K562 (cell line): ENCODE results near the gene ATE1. TPM values are rescaled to one million over a fixed set of nuclear protein-coding genes. Genes with fewer than 3 reads are reported as not detected.

Experiments
- ATAC-seq: fragments of 200-7000 bp; cut with Tn5 transposase; 3 replicates; pipeline ENCODE4 v1.9.1; 2020; ENCODE audit warnings: moderate library complexity
- BruUV-seq: library from RNA; stranded (reverse); fragments of 400-500 nt; replicated peaks from 2 replicates; lab custom pipeline; 2021; lab: Mats Ljungman, UMichigan
- CTCF ChIA-PET: fragments of 300-600 bp; formaldehyde crosslinking; extraction: SDS; loops from one replicate; lab custom pipeline; 2021; ENCODE audit warnings: low intra/inter-chr PET ratio; lab: Yijun Ruan, JAX
- POLR2A ChIA-PET: fragments of 300-600, 350-650 bp; sonication (Branson Sonifier 250); formaldehyde crosslinking; extraction: SDS; loops from one replicate; lab custom pipeline; 2021; ENCODE audit warnings: antibody characterized with exemption, inconsistent platforms; lab: Yijun Ruan, JAX
- DNase-seq, 4 experiments: peaks; one replicate each; pipeline versions ENCODE4 v3.0.0 to v3.0.0-alpha.2; 2011 to 2018; ENCODE audit warnings: low spot score in 3 of 4, mixed read lengths in 3 of 4; ENCODE audit errors: extremely low read depth in 1 of 4
- FAIRE-seq: peaks from 2 replicates; lab custom pipeline; 2011; peaks lifted over from hg19 to GRCh38; lab: Jason Lieb, UNC
- H2AFZ ChIP-seq: 2 replicates; pipeline ENCODE4 v1.6.0; 2011; ENCODE audit warnings: low read depth, low read length, control low read depth, inconsistent platforms
- H3K27ac ChIP-seq: fragments of 200-600 bp; 3 replicates; pipeline ENCODE4 v1.8.0; 2011; ENCODE audit warnings: low read depth, mild to moderate bottlenecking, control low read depth, inconsistent platforms, low read length, moderate library complexity, mixed read lengths; ENCODE audit errors: extremely low read depth
- H3K27me3 ChIP-seq, 2 experiments: fragments of 300-600 bp in 1 of 2; 2 replicates in 1 of 2; 3 replicates in 1 of 2; pipeline versions ENCODE4 v1.6.0 to v1.8.0; 2011; ENCODE audit warnings: inconsistent platforms in 2 of 2, low read length in 2 of 2, mild to moderate bottlenecking in 1 of 2, mixed read lengths in 1 of 2, moderate library complexity in 1 of 2; ENCODE audit not compliant: control insufficient read depth in 2 of 2, insufficient read depth in 2 of 2
- H3K36me3 ChIP-seq: fragments of 300-600 bp; 3 replicates; pipeline ENCODE4 v1.8.0; 2011; ENCODE audit warnings: mild to moderate bottlenecking, low read length, inconsistent platforms; ENCODE audit not compliant: control insufficient read depth, insufficient read depth
- H3K4me1 ChIP-seq, 2 experiments: fragments of 200-600 bp in 1 of 2; replicated peaks in 1 of 2; 2 replicates in 1 of 2; 3 replicates in 1 of 2; pipeline versions ENCODE4 v1.5.1 to v1.8.0; 2011; ENCODE audit warnings: inconsistent platforms in 2 of 2, low read length in 2 of 2, mild to moderate bottlenecking in 1 of 2, mixed read lengths in 1 of 2, moderate library complexity in 1 of 2; ENCODE audit not compliant: control insufficient read depth in 2 of 2, insufficient read depth in 2 of 2
- H3K4me2 ChIP-seq: 2 replicates; pipeline ENCODE4 v1.6.1; 2011; ENCODE audit warnings: low read length, control low read depth, inconsistent platforms, mixed read lengths; ENCODE audit not compliant: insufficient read depth
- H3K4me3 ChIP-seq: fragments of 200-600 bp; sonication (generic), shearing (Covaris generic); 2 replicates; pipeline ENCODE4 v1.5.1; 2016; ENCODE audit warnings: control low read depth, inconsistent platforms
- H3K79me2 ChIP-seq: fragments of 200-600 bp; 3 replicates; pipeline ENCODE4 v1.8.0; 2011; ENCODE audit warnings: low read length, inconsistent platforms; ENCODE audit not compliant: control insufficient read depth, insufficient read depth
- H3K9ac ChIP-seq, 2 experiments: 2 replicates each; pipeline versions ENCODE4 v1.6.0 to v1.6.1; 2011; ENCODE audit warnings: low read depth in 2 of 2, low read length in 2 of 2, control low read depth in 1 of 2, inconsistent platforms in 1 of 2, mild to moderate bottlenecking in 1 of 2, mixed read lengths in 1 of 2; ENCODE audit not compliant: insufficient read depth in 1 of 2
- H3K9me1 ChIP-seq: one replicate; pipeline ENCODE4 v1.6.0; 2011; ENCODE audit warnings: inconsistent platforms, mild to moderate bottlenecking, low read length, moderate library complexity; ENCODE audit not compliant: control insufficient read depth, insufficient read depth
- H3K9me3 ChIP-seq: replicated peaks from 2 replicates; pipeline ENCODE4 v1.5.1; 2011; ENCODE audit warnings: low read depth, low read length, inconsistent platforms; ENCODE audit not compliant: control insufficient read depth, insufficient read depth
- H4K20me1 ChIP-seq: replicated peaks from 2 replicates; pipeline ENCODE4 v1.6.1; 2011; ENCODE audit warnings: low read length, inconsistent platforms, mixed read lengths; ENCODE audit not compliant: control insufficient read depth, insufficient read depth
- ETS2 ChIP-seq: IDR thresholded peaks from 2 replicates; pipeline ENCODE4 v1.6.1; 2016; ENCODE audit warnings: borderline replicate concordance, missing genetic modification characterization, mild to moderate bottlenecking, moderate library complexity, missing compliant biosample characterization; ENCODE audit not compliant: poor library complexity, severe bottlenecking
- WGBS: fragments of 100-300 bp; shearing (Covaris generic); methylation state at CpG from one replicate; pipeline ENCODE4 v1.1.6; 2016; ENCODE audit warnings: low coverage, mixed read lengths; ENCODE audit not compliant: insufficient coverage; ENCODE audit errors: missing lambda C conversion rate; 5-methylcytosine and 5-hydroxymethylcytosine counted together
- in situ Hi-C: fragments of 300-500 bp; cut with MboI; formaldehyde crosslinking; loops from 4 replicates; pipeline ENCODE4 v1.15.0; 2018; ENCODE audit warnings: inconsistent platforms, mixed read lengths
- intact Hi-C: fragments of 100-400 bp; cut with micrococcal nuclease; formaldehyde crosslinking; loops from 2 replicates; pipeline ENCODE4 v1.14.2; 2022
- polyA plus RNA-seq, 8 experiments: library from polyadenylated mRNA; depleted of rRNA in 4 of 8; stranded (reverse) in 5 of 8; unstranded in 3 of 8; fragments of >200 nt; fragmentation: Nextera tagmentation in 2 of 8; fragmentation: Illumina TruSeq in 1 of 8; extraction: Ambion mirVana in 2 of 8; extraction: Trizol in 1 of 8; gene quantifications; 2 replicates each; pipeline versions ENCODE4 v1.2.1 to v1.2.3, GENCODE V29; 2011 to 2014; ENCODE audit warnings: inconsistent platforms in 1 of 8, missing spikeins in 1 of 8
- total RNA-seq, 7 experiments: library from RNA; depleted of rRNA in 6 of 7; stranded (reverse); fragments of >200 nt in 6 of 7; fragmentation: Illumina TruSeq in 2 of 7; extraction: Trizol in 2 of 7; gene quantifications; 2 replicates each; pipeline versions ENCODE4 v1.2.1 to v1.2.3, GENCODE V29; 2011 to 2021; ENCODE audit warnings: low replicate concordance in 1 of 7
- TF ChIP-seq, protein P1 (sequence below): fragments of 250-450 bp; sonication (Bioruptor Pico); IDR thresholded peaks from 2 replicates; pipeline ENCODE4 v1.5.0; 2022; ENCODE audit warnings: mild to moderate bottlenecking

ATE1 gene
- total and polyA plus RNA-seq, 9 of the 15 experiments (the other 6 are each of a cell fraction or from before 2014, with no cell fraction given): 3.0 to 14.2 (median 8.8) TPM

DNA sequence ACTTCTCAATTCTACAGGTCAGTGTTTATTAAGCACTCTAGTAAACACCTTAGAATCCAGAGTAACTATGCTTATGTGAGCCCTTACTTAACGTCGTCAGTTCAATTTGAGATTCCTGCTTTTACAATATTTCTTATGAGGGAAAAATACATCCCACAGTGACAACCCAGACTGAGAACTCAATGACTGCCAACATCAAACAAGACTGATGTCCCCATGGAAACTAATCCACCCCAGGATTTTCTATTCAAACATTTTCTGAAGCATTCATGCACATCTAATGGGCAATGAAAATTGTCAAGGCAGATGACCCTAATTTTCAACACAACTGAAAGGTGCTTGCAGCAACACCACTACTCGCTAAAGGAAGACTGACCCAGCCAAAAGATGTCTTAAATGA is 67.0 kb downstream of the ATE1 start:
- Histone ChIP-seq H2AFZ (no peak overlapping the region), H3K9ac (no peak overlapping the region), H3K4me3 (no peak overlapping the region), H3K79me2 (no peaks in the 10 kb centered on the region), H3K9me1 (no peaks in the 10 kb centered on the region), H3K4me2 (no peak overlapping the region), H3K27ac (no peak overlapping the region), H4K20me1 (no peaks in the 10 kb centered on the region), H3K27me3 (no peaks in the 10 kb centered on the region), H3K36me3 (no peaks in the 10 kb centered on the region), H3K9me3 (no peaks in the 10 kb centered on the region), H3K4me1 (no peaks in the 10 kb centered on the region; a peak in 1 of 5 replicates)
- ATAC-seq (no peak), DNase-seq (no peak), FAIRE-seq (no peak)
- intact Hi-C loops: no loop called here
- WGBS: 82% methylated on average over 3 of the region's 3 CpGs
- POLR2A ChIA-PET: no interaction called here
- BruUV-seq: no TSS peak
- TF ChIP-seq ETS2 (tag): no peak
- TF ChIP-seq, protein P1, sequence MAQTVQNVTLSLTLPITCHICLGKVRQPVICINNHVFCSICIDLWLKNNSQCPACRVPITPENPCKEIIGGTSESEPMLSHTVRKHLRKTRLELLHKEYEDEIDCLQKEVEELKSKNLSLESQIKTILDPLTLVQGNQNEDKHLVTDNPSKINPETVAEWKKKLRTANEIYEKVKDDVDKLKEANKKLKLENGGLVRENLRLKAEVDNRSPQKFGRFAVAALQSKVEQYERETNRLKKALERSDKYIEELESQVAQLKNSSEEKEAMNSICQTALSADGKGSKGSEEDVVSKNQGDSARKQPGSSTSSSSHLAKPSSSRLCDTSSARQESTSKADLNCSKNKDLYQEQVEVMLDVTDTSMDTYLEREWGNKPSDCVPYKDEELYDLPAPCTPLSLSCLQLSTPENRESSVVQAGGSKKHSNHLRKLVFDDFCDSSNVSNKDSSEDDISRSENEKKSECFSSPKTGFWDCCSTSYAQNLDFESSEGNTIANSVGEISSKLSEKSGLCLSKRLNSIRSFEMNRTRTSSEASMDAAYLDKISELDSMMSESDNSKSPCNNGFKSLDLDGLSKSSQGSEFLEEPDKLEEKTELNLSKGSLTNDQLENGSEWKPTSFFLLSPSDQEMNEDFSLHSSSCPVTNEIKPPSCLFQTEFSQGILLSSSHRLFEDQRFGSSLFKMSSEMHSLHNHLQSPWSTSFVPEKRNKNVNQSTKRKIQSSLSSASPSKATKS: no peak
- CTCF ChIA-PET: no interaction called here
- in situ Hi-C loops: no loop called here
